ENCODE measurements around the gene PLXND1.

The PLXND1 gene

GRCh38 chr3:129561619-129562248 is 44.7 kb downstream of the PLXND1 start:
- DNase-seq, result no peak

DNA sequence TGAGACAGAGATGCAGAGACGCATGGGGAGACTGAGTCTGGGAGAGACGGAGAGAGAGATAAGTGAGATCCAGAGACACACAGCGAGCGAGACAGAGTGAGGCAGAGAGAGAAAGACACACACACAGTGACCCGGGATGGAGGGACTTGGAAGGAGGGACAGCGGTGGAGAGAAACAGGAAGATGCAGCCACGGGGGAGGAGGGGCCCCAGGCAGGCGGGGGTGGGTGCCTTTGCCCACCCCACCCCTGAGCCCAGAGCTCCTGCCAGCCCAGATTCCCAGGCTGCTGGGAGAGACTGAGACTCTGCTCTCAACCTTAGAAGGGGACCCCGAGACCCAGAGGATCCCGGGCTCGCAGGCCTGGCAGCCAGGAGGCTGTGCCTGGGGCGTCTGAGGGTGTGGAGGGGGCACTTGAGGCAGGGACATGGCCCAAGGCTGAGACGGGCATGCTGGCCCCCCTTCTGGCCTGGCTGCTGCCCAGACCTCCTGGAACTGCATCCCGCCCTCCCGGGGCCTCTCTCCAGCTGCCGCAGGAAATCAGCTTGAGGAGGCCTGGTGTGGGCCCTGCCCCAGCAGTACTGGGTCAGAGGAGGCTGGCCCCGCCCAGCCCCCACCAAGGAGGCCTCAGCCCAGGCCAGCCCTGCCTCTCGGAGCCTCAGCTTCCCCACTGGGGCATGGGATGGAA is 45.4 kb downstream of the PLXND1 start:
- DNase-seq, result peak; percentile 15

- DNase-seq, result no peak
These were observed 46.1 kb downstream of the PLXND1 start for GRCh38 chr3:129560269-129560787.

- no peak for DNase-seq
These were observed 46.9 kb downstream of the PLXND1 start for GRCh38 chr3:129559565-129560079.

- DNase-seq, result no peak
These were observed 47.5 kb downstream of the PLXND1 start for GRCh38 chr3:129558772-129559564.

GRCh38 chr3:129558081-129558771 is 48.2 kb downstream of the PLXND1 start:
- no peak for DNase-seq

DNA sequence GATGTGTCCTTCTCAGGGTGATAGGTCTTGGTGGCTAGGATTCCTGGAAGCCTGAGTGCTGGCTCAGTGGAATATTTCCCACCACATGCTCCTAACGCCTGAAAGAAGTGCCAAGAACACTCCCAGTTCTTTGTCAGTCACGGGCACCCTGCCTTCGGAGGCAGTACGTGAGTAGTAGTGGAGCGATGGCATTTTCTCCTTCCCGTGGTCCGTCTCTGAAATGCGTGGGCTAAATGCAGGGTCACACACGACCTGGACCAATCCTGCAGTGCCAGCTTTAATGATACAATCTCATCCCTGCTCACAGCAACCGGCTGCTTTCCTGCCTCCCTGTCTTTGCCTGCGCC is 49.0 kb downstream of the PLXND1 start:
- no peak for DNase-seq

DNA sequence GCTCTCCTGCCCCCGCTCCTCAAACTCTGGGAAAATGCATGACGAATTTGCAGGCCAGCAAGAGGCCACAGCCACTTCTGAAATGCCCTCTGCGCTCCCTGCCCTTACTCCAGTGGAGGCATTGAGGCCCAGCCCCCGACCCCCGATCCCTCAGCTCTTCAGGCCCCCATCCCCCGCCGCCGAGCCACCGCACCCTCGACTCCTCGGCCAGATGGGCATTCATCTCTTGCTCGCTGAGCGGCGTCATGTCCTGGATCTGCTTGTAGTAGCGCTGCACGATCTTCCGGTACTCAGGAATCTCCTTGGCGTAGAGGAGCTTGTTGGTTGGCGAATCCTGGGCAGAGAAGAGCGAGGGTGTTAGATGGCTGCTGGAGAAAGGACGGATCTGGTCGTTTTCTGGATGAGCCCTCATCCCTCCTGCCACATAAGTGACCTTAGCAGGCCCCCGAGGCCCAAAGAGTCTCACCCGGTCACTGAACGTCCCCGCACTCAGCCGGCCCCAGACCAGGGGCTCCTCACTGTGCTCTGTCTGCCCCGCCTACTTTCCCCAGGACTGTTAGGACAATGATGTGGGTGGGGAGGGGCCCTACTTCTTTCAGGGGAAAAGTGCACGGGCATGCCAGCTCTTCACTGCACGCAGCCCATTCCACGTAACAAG is 49.5 kb downstream of the PLXND1 start:
- no peak for DNase-seq

- no peak for DNase-seq
These were observed 50.1 kb downstream of the PLXND1 start for GRCh38 chr3:129556358-129556695.

DNA sequence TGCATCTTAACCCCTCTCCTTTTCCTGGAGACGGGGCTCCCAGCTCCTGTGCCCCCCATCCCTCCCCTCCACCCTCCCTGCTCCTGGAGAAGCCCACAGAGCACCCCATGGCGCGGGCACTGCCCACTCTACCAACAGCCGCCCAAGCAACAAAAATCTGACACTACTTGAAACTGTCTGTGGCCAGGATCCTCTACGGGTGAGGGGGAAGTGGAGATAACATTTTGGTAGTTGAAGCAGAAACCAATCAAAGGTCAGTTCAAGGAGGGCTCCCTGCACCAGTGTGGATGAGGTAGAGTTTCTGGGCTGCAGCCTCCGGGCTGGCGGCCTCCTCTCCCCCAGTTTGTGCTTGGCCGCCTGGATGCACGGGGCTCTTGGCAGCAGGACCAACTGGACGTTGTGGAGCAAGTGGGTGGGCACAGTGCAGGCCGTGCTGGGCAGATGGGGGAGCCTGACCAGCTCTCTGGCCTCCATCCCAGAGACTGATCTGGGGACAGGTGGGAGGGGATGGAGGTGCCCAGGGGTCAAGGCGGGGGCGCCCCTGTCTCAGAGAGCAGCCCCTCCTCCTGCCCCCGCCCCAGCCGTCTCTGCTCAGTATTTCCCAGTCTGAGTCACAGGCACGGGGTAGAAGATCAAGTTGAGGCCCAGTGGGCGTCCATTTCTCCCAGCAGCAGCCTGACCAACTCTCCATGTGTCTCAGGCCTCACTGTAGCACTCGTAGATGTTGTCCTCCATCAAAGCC is 50.7 kb downstream of the PLXND1 start:
- DNase-seq, result no peak

DNA sequence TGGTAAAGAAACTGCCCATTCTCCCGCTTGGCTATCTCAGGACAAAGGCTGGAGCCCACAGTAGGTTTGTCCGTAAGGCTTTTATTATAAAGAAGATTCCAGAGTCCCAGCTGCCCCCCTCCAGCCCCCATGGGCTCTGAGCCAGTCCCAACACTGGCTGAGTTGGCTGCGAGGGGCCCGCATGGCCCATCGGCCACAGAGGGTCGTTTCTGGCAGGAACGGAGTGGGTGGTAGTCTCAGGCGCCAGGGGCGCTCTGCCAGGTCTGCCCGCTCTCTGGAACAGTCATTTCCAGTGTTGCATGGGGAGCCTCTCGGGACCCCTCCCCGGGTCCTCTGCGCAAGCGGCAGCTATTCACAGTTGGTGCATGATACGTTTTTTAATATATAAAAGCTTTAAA is 51.3 kb downstream of the PLXND1 start:
- DNase-seq, result no peak

GRCh38 chr3:129554356-129555152 is 51.9 kb downstream of the PLXND1 start:
- no peak for DNase-seq

DNA sequence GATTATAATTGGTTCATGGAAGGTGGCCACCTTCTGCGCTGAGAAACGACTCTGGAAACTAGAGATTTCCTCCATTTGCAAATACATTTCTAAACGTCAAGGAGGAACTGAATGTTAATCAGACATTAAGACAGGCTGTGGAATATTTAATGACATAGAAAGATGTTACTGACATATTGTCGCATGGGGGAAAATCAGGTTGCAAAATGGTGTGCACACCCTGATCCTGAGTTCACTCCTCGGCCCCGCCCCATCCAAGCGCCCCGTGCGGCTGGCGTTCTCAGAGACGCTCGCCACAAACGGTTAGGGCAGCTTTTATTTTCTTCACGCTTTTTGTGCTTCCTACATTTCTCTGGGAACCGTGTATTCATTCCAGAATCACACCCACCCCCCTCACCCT is 52.8 kb downstream of the PLXND1 start:
- DNase-seq, result no peak

DNA sequence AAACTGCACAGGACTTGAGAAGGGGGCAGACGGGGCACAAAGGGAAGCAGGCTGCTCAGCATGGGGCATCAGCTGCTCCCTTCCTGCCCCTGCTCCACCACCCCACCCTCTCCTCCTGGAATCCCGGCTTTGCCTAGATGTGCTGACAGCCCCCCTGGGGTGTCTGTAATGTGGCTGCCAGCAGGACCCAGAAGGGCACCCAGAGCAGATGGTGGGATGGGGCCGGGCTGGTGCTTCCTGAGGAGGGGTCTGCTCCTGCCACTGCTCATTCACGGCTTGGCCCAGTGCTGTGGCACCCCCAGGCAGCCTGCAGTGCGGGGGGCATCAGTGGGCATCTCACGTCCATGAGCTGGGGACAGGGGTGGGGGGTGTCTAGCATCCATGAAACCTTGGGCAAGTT is 53.3 kb downstream of the PLXND1 start:
- DNase-seq, result no peak

DNA sequence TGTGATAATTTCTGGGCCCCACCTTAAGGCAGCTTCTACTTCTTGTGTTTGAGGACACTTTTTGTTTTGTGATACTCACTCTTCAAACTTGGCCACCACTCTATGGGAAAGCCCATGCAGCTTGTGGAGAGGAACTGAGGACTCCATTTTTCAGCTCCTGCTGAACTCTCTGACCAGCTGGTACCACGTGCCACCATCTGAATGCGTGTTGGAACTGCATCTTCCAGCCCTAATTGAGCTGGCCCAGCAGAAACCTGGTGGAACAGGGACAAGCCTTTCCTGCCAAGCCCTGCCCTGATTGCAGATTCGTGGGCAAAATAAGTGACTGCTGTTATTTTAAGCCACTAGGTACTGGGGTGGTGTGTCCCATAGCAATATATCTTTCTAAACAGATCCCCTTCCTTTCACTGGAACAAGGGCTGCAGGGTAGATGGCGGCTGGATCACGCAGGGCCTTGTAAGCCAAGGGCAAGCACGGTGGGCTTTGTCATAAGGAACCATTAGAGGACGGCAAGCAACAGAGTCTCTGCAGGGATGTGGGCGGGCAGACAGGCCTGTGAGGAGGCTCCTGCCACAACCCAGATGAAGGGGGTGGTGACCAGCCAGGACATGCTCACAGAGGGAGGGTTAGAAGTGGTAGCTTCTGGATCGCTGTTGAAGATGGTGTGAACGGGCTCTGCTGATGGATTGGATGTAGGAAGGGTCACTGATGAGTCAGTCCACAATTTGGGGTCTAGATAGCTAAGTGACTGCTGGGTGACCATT is 54.0 kb downstream of the PLXND1 start:
- DNase-seq, result no peak

DNA sequence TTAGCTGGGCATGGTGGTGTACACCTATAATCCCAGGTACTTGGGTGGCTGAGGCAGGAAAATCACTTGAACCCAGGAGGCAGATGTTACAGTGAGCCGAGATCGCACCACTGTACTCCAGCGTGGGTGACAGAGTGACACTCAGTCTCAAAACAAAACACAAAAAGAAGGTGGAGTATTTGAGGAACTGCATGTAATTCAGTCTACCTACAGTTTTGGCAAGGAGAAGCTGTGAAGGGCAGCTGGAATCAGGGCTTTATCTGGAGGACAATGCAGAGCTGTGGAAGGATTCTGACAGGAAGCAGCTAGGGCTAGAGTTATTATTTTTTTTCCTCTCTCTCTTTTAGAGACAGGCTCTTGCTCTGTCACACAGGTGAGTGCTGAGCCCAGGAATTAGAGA is 56.7 kb downstream of the PLXND1 start:
- DNase-seq, result no peak

- DNase-seq, result no peak
These were observed 57.3 kb downstream of the PLXND1 start for GRCh38 chr3:129549006-129549800.

- no peak for DNase-seq
These were observed 58.1 kb downstream of the PLXND1 start for GRCh38 chr3:129548104-129548965.

All from midbrain (tissue), 1 donor.